Spleen (tissue), 7 donors: ENCODE results near the gene MAPT.

ENCODE experiments used
- POLR2A ChIP-seq, 3 donors: fragments of 450-650 bp; IDR thresholded peaks; one replicate each; pipeline ENCODE4 v1.5.1; 2017; ENCODE audit warnings: antibody characterized with exemption in 3 of 3, mild to moderate bottlenecking in 1 of 3
- TF ChIP-seq, protein P1 (sequence below), 11 experiments: fragments of 200-600 bp in 7 of 11; fragments of 450-650 bp in 4 of 11; sonication (generic) in 4 of 11; IDR thresholded peaks in 8 of 11; conservative IDR thresholded peaks in 3 of 11; 1 replicate in 7 of 11; 2 replicates in 4 of 11; pipeline versions ENCODE4 v1.4.0 to v1.8.0; 2016 to 2021; ENCODE audit warnings: antibody characterized with exemption in 11 of 11, inconsistent platforms in 4 of 11, mild to moderate bottlenecking in 1 of 11
- donor health status: DM: no; HTN: no; CAD: no; lungs with moderate emphysema.
- donor health status: DM: no; HTN: no; CAD: no.
- donor health status: DM: no; HTN: no; CAD: no.

DNA sequence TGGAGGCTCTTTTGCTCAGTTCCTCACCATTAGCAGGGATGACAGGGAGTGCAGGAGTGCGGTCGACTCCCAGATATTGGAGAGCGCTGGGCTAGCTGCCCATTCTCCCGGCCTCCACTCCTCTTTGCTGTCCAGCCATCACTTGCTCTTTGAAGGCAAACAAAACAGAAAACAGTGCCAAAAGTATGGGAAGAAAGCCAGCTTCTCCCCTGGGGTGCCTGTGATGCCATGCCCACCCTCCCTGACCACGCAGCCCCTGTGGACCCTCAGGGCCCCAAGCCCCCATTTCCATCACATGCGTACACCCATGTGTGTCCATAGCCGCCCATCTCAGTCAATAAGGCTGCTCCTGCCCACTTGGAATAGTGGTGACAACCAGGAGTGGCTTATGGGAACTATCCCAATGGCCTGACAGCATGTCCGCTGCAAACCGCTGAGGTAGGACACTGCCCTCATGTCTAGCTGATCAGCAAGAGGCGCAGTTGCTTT, 30.0 kb downstream of the MAPT start:
- no peak for TF ChIP-seq POLR2A (IDR thresholded peaks at IDR 0.05)
- TF ChIP-seq, protein P1, sequence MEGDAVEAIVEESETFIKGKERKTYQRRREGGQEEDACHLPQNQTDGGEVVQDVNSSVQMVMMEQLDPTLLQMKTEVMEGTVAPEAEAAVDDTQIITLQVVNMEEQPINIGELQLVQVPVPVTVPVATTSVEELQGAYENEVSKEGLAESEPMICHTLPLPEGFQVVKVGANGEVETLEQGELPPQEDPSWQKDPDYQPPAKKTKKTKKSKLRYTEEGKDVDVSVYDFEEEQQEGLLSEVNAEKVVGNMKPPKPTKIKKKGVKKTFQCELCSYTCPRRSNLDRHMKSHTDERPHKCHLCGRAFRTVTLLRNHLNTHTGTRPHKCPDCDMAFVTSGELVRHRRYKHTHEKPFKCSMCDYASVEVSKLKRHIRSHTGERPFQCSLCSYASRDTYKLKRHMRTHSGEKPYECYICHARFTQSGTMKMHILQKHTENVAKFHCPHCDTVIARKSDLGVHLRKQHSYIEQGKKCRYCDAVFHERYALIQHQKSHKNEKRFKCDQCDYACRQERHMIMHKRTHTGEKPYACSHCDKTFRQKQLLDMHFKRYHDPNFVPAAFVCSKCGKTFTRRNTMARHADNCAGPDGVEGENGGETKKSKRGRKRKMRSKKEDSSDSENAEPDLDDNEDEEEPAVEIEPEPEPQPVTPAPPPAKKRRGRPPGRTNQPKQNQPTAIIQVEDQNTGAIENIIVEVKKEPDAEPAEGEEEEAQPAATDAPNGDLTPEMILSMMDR (IDR thresholded peaks at IDR 0.05 in 8 of 11, conservative IDR thresholded peaks at IDR 0.05 in 3 of 11) = no peak
